Measurements from ENCODE around the gene GXYLT1.

GRCh38 chr12:42104784-42105183 is 39.9 kb downstream of the GXYLT1 start:
- TF ChIP-seq CTCF (conservative IDR thresholded peaks at IDR 0.05; ENCODE audit: low read depth in 2 of 2) (no peak), POLR2AphosphoS5 (IDR thresholded peaks at IDR 0.05; ENCODE audit: low read depth) (no peak), CREB1 (CRISPR knock-in tag; IDR thresholded peaks at IDR 0.05; ENCODE audit: low read depth) (no peak), EZH2 (IDR thresholded peaks at IDR 0.05; ENCODE audit: low read depth, unreplicated experiment) (no peak), EZH2phosphoT487 (IDR thresholded peaks at IDR 0.05; ENCODE audit: unreplicated experiment) (no peak), ZNF331 (CRISPR knock-in tag; IDR thresholded peaks at IDR 0.05; ENCODE audit: low read depth) (no peak), NANOG (IDR thresholded peaks at IDR 0.05; ENCODE audit: borderline replicate concordance) (no peak), ZNF114 (CRISPR knock-in tag; IDR thresholded peaks at IDR 0.05) (no peak)
- TF ChIP-seq, protein P1, sequence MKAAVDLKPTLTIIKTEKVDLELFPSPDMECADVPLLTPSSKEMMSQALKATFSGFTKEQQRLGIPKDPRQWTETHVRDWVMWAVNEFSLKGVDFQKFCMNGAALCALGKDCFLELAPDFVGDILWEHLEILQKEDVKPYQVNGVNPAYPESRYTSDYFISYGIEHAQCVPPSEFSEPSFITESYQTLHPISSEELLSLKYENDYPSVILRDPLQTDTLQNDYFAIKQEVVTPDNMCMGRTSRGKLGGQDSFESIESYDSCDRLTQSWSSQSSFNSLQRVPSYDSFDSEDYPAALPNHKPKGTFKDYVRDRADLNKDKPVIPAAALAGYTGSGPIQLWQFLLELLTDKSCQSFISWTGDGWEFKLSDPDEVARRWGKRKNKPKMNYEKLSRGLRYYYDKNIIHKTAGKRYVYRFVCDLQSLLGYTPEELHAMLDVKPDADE (IDR thresholded peaks at IDR 0.05): no peak
